ENCODE results near the gene DYNLT1.
A peak's percentile ranks its signal among the peaks of the same experiment; 100 is the strongest.
"Not testable (repeated sequence)": the region's sequence is repeated elsewhere in the genome, so short reads cannot be mapped to it uniquely, and the experiment has no call there.

Gene DYNLT1

GRCh38 chr6:158644231-158645063 is at the start of gene DYNLT1:
DYNLT1 (minus strand) TSS chr6:158644743; CDS start chr6:158644708, 35 bp downstream.
- Histone ChIP-seq H3K4me3 (ENCODE audit: low read depth, low read length) (peak within 1 kb of the TSS; percentile 96), H3K27ac (ENCODE audit: low read depth, low read length) (peak within 1 kb of the TSS; percentile 91), H3K27me3 (ENCODE audit: control insufficient read depth, insufficient read depth, low read length) (peaks cover 18% of the 10 kb centered on the region), H3K4me1 (ENCODE audit: control insufficient read depth, insufficient read depth, low read length) (peaks cover 12% of the 10 kb centered on the region; the same call in 1 of the 2 replicates), H3K36me3 (ENCODE audit: control insufficient read depth, insufficient read depth, low read length) (0 out of 2 replicates have a peak, but pooled peaks cover 4% of the 10 kb centered on the region), H3K9me3 (ENCODE audit: control insufficient read depth, insufficient read depth, low read depth, low read length) (no peaks in the 10 kb centered on the region), H3K9ac (ENCODE audit: low read length) (peak within 1 kb of the TSS; percentile 98)

- no peaks in the 10 kb centered on the region for H3K4me1 ChIP-seq (ENCODE audit: control insufficient read depth, insufficient read depth, low read length)
- H3K27me3 ChIP-seq (ENCODE audit: control insufficient read depth, insufficient read depth, low read length) = no peaks in the 10 kb centered on the region
- H3K9me3 ChIP-seq (ENCODE audit: control insufficient read depth, insufficient read depth, low read depth, low read length) = no peaks in the 10 kb centered on the region
- H3K4me3 ChIP-seq (ENCODE audit: low read depth, low read length) = no peak overlapping the region
- no peak overlapping the region for H3K27ac ChIP-seq (ENCODE audit: low read depth, low read length)
- no peaks in the 10 kb centered on the region for H3K36me3 ChIP-seq (ENCODE audit: control insufficient read depth, insufficient read depth, low read length)
- H3K9ac ChIP-seq (ENCODE audit: low read length) = no peak overlapping the region
Measured at GRCh38 chr6:158688860-158689259, 44.3 kb upstream of the DYNLT1 start.

DNA sequence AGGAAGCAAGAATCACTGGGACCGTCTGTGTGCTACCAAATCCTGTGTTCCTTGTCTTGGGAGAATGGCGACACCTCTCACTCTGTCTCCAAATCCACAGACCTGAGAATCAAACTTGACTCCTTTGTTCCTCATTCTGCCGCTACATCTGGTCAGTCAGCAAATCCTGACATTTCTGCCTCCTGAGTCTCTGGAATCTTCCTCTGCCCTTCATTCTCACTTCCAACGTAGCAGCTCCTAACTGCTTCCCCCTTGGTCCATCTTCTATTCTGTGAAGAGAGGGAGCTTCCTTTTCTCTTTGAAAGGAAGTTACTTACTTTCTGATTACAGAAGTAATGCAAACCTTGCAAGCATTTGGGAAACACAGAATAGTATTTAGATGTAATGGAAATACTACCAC is 43.0 kb upstream of the DYNLT1 start:
- Histone ChIP-seq H3K4me3 (ENCODE audit: low read depth, low read length) (no peak overlapping the region), H3K27me3 (ENCODE audit: control insufficient read depth, insufficient read depth, low read length) (no peaks in the 10 kb centered on the region), H3K4me1 (ENCODE audit: control insufficient read depth, insufficient read depth, low read length) (no peaks in the 10 kb centered on the region), H3K27ac (ENCODE audit: low read depth, low read length) (no peak overlapping the region), H3K9me3 (ENCODE audit: control insufficient read depth, insufficient read depth, low read depth, low read length) (no peaks in the 10 kb centered on the region), H3K9ac (ENCODE audit: low read length) (no peak overlapping the region), H3K36me3 (ENCODE audit: control insufficient read depth, insufficient read depth, low read length) (no peaks in the 10 kb centered on the region)

- Histone ChIP-seq H3K4me1 (ENCODE audit: control insufficient read depth, insufficient read depth, low read length) (no peaks in the 10 kb centered on the region), H3K27ac (ENCODE audit: low read depth, low read length) (no peak overlapping the region), H3K36me3 (ENCODE audit: control insufficient read depth, insufficient read depth, low read length) (no peaks in the 10 kb centered on the region), H3K9me3 (ENCODE audit: control insufficient read depth, insufficient read depth, low read depth, low read length) (no peaks in the 10 kb centered on the region), H3K27me3 (ENCODE audit: control insufficient read depth, insufficient read depth, low read length) (no peaks in the 10 kb centered on the region), H3K4me3 (ENCODE audit: low read depth, low read length) (no peak overlapping the region), H3K9ac (ENCODE audit: low read length) (no peak overlapping the region)
Measured at GRCh38 chr6:158686791-158687381, 42.3 kb upstream of the DYNLT1 start.

DNA sequence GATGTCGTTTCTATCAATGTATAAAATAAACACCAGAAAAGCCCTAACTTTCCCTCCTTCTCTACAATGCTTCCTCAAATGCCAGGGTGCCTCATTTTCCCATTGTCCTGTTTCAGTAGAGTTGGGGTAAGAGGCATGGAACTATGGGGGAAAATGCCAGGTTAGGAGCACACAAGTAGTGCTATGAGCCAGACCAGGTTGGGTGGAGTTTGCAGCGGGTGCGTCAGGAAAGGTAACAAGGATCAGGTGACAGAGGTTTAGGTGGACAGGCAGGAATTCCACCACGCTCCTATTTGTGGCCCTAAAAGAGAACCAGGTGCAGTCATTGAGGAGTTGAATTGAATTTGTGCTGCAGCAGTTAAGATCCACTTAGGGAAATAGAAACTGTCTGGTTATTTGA is 41.8 kb upstream of the DYNLT1 start:
- H3K4me3 ChIP-seq (ENCODE audit: low read depth, low read length) = no peak overlapping the region
- no peaks in the 10 kb centered on the region for H3K9me3 ChIP-seq (ENCODE audit: control insufficient read depth, insufficient read depth, low read depth, low read length)
- H3K27ac ChIP-seq (ENCODE audit: low read depth, low read length) = no peak overlapping the region
- no peak overlapping the region for H3K9ac ChIP-seq (ENCODE audit: low read length)
- no peaks in the 10 kb centered on the region for H3K36me3 ChIP-seq (ENCODE audit: control insufficient read depth, insufficient read depth, low read length)
- H3K4me1 ChIP-seq (ENCODE audit: control insufficient read depth, insufficient read depth, low read length) = no peaks in the 10 kb centered on the region
- H3K27me3 ChIP-seq (ENCODE audit: control insufficient read depth, insufficient read depth, low read length) = no peaks in the 10 kb centered on the region

GRCh38 chr6:158684745-158685324 is 40.3 kb upstream of the DYNLT1 start:
- Histone ChIP-seq H3K27me3 (ENCODE audit: control insufficient read depth, insufficient read depth, low read length) (no peaks in the 10 kb centered on the region), H3K27ac (ENCODE audit: low read depth, low read length) (no peak overlapping the region), H3K9ac (ENCODE audit: low read length) (no peak overlapping the region), H3K9me3 (ENCODE audit: control insufficient read depth, insufficient read depth, low read depth, low read length) (no peaks in the 10 kb centered on the region), H3K4me1 (ENCODE audit: control insufficient read depth, insufficient read depth, low read length) (no peaks in the 10 kb centered on the region), H3K36me3 (ENCODE audit: control insufficient read depth, insufficient read depth, low read length) (no peaks in the 10 kb centered on the region), H3K4me3 (ENCODE audit: low read depth, low read length) (no peak overlapping the region)

- Histone ChIP-seq H3K27ac (ENCODE audit: low read depth, low read length) (no peak overlapping the region), H3K27me3 (ENCODE audit: control insufficient read depth, insufficient read depth, low read length) (no peaks in the 10 kb centered on the region)
Measured at GRCh38 chr6:158684311-158684710, 39.8 kb upstream of the DYNLT1 start.

DNA sequence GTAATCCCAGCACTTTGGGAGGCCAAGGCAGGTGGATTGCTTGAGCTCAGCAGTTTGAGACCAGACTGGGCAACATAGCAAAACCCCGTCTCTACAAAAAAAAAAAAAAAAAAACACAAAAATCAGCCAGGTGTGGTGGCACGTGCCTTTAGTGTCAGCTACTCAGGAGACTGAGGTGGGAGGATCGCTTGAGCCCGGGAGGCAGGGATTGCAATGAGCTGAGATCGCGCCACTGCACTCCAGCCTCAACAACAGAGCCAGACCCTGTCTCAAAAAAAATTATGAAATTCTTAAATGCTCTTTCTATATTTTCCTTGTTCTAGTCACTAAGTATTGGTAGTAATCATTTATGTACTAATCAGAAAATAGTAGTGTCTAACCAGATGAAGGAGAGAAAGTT is 35.9 kb upstream of the DYNLT1 start:
- no peaks in the 10 kb centered on the region for H3K36me3 ChIP-seq (ENCODE audit: control insufficient read depth, insufficient read depth, low read length)
- no peaks in the 10 kb centered on the region for H3K27me3 ChIP-seq (ENCODE audit: control insufficient read depth, insufficient read depth, low read length)
- H3K9me3 ChIP-seq (ENCODE audit: control insufficient read depth, insufficient read depth, low read depth, low read length) = no peaks in the 10 kb centered on the region
- no peak overlapping the region for H3K27ac ChIP-seq (ENCODE audit: low read depth, low read length)
- no peak overlapping the region for H3K4me3 ChIP-seq (ENCODE audit: low read depth, low read length)
- H3K4me1 ChIP-seq (ENCODE audit: control insufficient read depth, insufficient read depth, low read length) = no peaks in the 10 kb centered on the region
- H3K9ac ChIP-seq (ENCODE audit: low read length) = no peak overlapping the region

More at GRCh38 chr6:158684311-158684710, 39.8 kb upstream of the DYNLT1 start:
- H3K4me1 ChIP-seq (ENCODE audit: control insufficient read depth, insufficient read depth, low read length) = no peaks in the 10 kb centered on the region
- H3K9me3 ChIP-seq (ENCODE audit: control insufficient read depth, insufficient read depth, low read depth, low read length) = no peaks in the 10 kb centered on the region
- no peak overlapping the region for H3K4me3 ChIP-seq (ENCODE audit: low read depth, low read length)
- H3K9ac ChIP-seq (ENCODE audit: low read length) = no peak overlapping the region
- no peaks in the 10 kb centered on the region for H3K36me3 ChIP-seq (ENCODE audit: control insufficient read depth, insufficient read depth, low read length)

- H3K9me3 ChIP-seq (ENCODE audit: control insufficient read depth, insufficient read depth, low read depth, low read length) = no peaks in the 10 kb centered on the region
- no peak overlapping the region for H3K4me3 ChIP-seq (ENCODE audit: low read depth, low read length)
- H3K27me3 ChIP-seq (ENCODE audit: control insufficient read depth, insufficient read depth, low read length) = no peaks in the 10 kb centered on the region
- H3K36me3 ChIP-seq (ENCODE audit: control insufficient read depth, insufficient read depth, low read length) = no peaks in the 10 kb centered on the region
- H3K9ac ChIP-seq (ENCODE audit: low read length) = no peak overlapping the region
- no peak overlapping the region for H3K27ac ChIP-seq (ENCODE audit: low read depth, low read length)
- H3K4me1 ChIP-seq (ENCODE audit: control insufficient read depth, insufficient read depth, low read length) = no peaks in the 10 kb centered on the region
Measured at GRCh38 chr6:158680015-158680414, 35.5 kb upstream of the DYNLT1 start.

DNA sequence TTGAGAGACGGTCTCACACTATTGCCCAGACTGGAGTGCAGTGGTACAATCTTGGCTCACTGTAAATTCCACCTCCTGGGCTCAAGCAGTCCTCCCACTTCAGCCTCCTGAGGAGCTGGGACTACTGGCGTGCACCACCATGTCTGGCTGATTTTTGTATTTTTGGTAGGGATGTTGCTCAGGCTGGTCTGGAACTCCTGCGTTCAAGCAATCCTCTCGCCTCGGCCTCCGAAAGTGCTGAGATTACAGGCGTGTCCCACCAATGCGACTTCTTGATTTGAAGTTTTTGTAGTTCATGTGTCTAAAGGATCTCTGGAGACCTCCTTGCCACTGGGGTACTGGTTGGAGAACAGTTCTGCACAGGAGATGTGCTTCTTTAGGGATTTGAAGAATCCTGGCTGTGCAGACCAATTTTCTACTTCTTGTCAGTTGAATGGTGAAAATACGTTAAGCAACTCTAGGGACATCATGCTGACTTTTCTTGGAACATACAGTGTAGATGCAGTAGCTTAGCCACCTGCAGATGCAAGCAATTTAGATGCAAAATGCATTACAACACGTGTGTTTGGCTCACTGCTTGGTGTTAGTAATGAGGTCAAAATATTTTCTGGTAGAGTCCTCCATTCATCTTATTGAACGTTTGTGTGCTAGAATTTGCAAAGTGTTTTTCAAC is 33.5 kb upstream of the DYNLT1 start:
- Histone ChIP-seq H3K9ac (ENCODE audit: low read length) (no peak overlapping the region), H3K4me3 (ENCODE audit: low read depth, low read length) (no peak overlapping the region), H3K36me3 (ENCODE audit: control insufficient read depth, insufficient read depth, low read length) (no peaks in the 10 kb centered on the region), H3K4me1 (ENCODE audit: control insufficient read depth, insufficient read depth, low read length) (no peaks in the 10 kb centered on the region), H3K27me3 (ENCODE audit: control insufficient read depth, insufficient read depth, low read length) (no peaks in the 10 kb centered on the region), H3K9me3 (ENCODE audit: control insufficient read depth, insufficient read depth, low read depth, low read length) (no peaks in the 10 kb centered on the region), H3K27ac (ENCODE audit: low read depth, low read length) (no peak overlapping the region)

DNA sequence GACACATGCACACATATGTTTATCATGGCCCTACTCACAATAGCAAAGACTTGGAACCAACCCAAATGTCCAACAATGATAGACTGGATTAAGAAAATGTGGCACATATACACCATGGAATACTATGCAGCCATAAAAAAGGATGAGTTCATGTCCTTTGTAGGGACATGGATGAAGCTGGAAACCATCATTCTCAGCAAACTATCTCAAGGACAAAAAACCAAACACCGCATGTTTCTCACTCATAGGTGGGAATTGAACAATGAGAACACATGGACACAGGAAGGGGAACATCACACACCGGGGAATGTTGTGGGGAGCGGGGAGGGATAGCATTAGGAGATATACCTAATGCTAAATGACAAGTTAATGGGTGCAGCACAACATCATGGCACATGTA is 32.6 kb upstream of the DYNLT1 start:
- not testable (repeated sequence) for H3K27ac ChIP-seq (ENCODE audit: low read depth, low read length); H3K36me3 ChIP-seq (ENCODE audit: control insufficient read depth, insufficient read depth, low read length); H3K9ac ChIP-seq (ENCODE audit: low read length); H3K9me3 ChIP-seq (ENCODE audit: control insufficient read depth, insufficient read depth, low read depth, low read length); H3K4me1 ChIP-seq (ENCODE audit: control insufficient read depth, insufficient read depth, low read length); H3K27me3 ChIP-seq (ENCODE audit: control insufficient read depth, insufficient read depth, low read length); H3K4me3 ChIP-seq (ENCODE audit: low read depth, low read length)

Data from HUES6 (cell line).